ENCODE measurements around the gene RHBDF2.

- no peak for TF ChIP-seq CTCF (IDR thresholded peaks at IDR 0.05)
- TF ChIP-seq POLR2A (IDR thresholded peaks at IDR 0.05), result no peak
Measured at GRCh38 chr17:76536511-76537287, 35.5 kb upstream of the RHBDF2 start.
